Measurements from ENCODE around the gene AGBL4.

Gene AGBL4

GRCh38 chr1:48695161-48695560 lies 1328.6 kb downstream of the AGBL4 start:
- no peak for DNase-seq

- no peak for DNase-seq
Observed at GRCh38 chr1:48693674-48694320, 1330.0 kb downstream of the AGBL4 start.

- no peak for DNase-seq
Observed at GRCh38 chr1:48693180-48693579, 1330.6 kb downstream of the AGBL4 start.

GRCh38 chr1:48692235-48692634 lies 1331.5 kb downstream of the AGBL4 start:
- no peak for DNase-seq

- DNase-seq, result no peak
Observed at GRCh38 chr1:48691429-48692001, 1332.2 kb downstream of the AGBL4 start.

GRCh38 chr1:48688102-48688760 lies 1335.5 kb downstream of the AGBL4 start:
- peak; percentile 6 for DNase-seq

GRCh38 chr1:48687282-48688045 lies 1336.3 kb downstream of the AGBL4 start:
- DNase-seq, result no peak

GRCh38 chr1:48686159-48686558 lies 1337.6 kb downstream of the AGBL4 start:
- DNase-seq, result no peak

- no peak for DNase-seq
Observed at GRCh38 chr1:48684381-48684780, 1339.4 kb downstream of the AGBL4 start.

GRCh38 chr1:48683839-48684238 lies 1339.9 kb downstream of the AGBL4 start:
- DNase-seq, result no peak

- no peak for DNase-seq
Observed at GRCh38 chr1:48681476-48682305, 1342.1 kb downstream of the AGBL4 start.

- DNase-seq, result no peak
Observed at GRCh38 chr1:48680411-48681035, 1343.2 kb downstream of the AGBL4 start.

- DNase-seq, result no peak
Observed at GRCh38 chr1:48679859-48680258, 1343.9 kb downstream of the AGBL4 start.

GRCh38 chr1:48678710-48679505 lies 1344.8 kb downstream of the AGBL4 start:
- no peak for DNase-seq

GRCh38 chr1:48677306-48678287 lies 1346.2 kb downstream of the AGBL4 start:
- DNase-seq, result peak; percentile 73

GRCh38 chr1:48676822-48677221 lies 1346.9 kb downstream of the AGBL4 start:
- no peak for DNase-seq

GRCh38 chr1:48676376-48676775 lies 1347.4 kb downstream of the AGBL4 start:
- no peak for DNase-seq

GRCh38 chr1:48675251-48675650 lies 1348.5 kb downstream of the AGBL4 start:
- no peak for DNase-seq

GRCh38 chr1:48674641-48675040 lies 1349.1 kb downstream of the AGBL4 start:
- peak; percentile 59 for DNase-seq
